Measurements from ENCODE around the gene OR8B4. TPM values are rescaled to one million over a fixed set of nuclear protein-coding genes. Genes with fewer than 3 reads are reported as not detected.

OR8B4 gene
- not detected for total RNA-seq

DNA sequence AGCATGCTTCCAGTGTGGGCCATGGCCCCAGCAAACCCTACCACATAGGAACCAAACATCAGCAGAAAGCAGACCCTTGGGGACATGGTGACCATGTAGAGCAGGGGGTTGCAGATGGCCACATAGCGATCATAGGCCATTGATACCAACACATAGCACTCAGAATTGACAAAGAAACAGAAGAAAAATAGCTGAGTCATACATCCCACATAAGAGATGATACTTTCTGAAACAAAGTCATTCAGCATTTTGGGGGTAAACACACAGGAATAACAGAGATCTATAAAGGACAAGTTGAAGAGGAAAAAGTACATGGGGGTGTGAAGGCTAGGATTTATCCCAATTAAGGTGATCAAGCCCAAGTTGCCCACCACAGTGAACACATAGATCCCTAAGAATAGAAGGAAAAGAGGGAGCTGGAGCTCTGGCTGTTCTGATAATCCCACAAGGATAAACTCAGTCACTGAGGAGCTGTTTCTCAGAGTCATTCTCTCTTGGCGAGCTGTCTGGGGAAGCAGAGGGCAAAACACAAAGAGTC lies at the start of gene OR8B4:
Gene OR8B4, minus strand, starts transcription at position 488 of the 538 bp plus-strand sequence. Its CDS starts 0 bp downstream, at position 488.
- no peaks in the 10 kb centered on the region for H3K9me3 ChIP-seq
- no peak for ATAC-seq
- 73% methylated on average over 2 of the region's 2 CpGs; no CpG with 5 or more reads in 1 of the 2 donors for WGBS, 2 donors (ENCODE audit: low coverage in 1 of 2)

DNA sequence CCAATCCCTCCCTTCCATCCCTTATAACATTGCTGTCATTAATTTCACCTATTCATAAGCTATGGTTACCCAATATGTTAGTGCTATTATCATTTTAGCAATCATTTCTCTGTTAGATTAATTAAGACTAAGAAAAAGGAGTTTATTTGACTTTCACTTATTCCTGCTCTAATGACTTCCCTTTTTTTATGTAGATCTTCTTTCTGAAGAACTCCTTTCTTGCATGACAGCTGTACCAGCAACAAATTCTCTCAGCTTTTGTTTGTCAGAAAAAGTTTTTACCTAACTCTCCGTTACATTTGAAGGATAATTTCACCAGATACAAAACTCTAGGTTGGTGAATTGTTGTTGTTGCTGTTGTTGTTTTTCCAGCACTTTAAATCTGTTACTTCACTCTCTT lies 49.4 kb upstream of the OR8B4 start:
- H3K4me3 ChIP-seq = no peak overlapping the region
- peaks cover 10% of the 10 kb centered on the region for H3K27me3 ChIP-seq
- no peaks in the 10 kb centered on the region for H3K9me3 ChIP-seq
- H3K27ac ChIP-seq = no peak overlapping the region
- 64 to 73% methylated on average over 1 of the region's 1 CpG for WGBS, 2 donors (ENCODE audit: low coverage in 1 of 2)
- ATAC-seq = no peak
- no peaks in the 10 kb centered on the region for H3K36me3 ChIP-seq
- no peaks in the 10 kb centered on the region for H3K4me1 ChIP-seq
- TF ChIP-seq POLR2AphosphoS5 (IDR thresholded peaks at IDR 0.05) (no peak), CTCF (IDR thresholded peaks at IDR 0.05) (no peak), EP300 (IDR thresholded peaks at IDR 0.05) (no peak), POLR2A (IDR thresholded peaks at IDR 0.05) (no peak)

More for the DNA sequence above, at the start of gene OR8B4:
- TF ChIP-seq EP300 (IDR thresholded peaks at IDR 0.05) (no peak), POLR2A (IDR thresholded peaks at IDR 0.05) (no peak), POLR2AphosphoS5 (IDR thresholded peaks at IDR 0.05) (no peak), CTCF (IDR thresholded peaks at IDR 0.05) (no peak)
- H3K27me3 ChIP-seq = peaks cover 7% of the 10 kb centered on the region
- H3K36me3 ChIP-seq = no peaks in the 10 kb centered on the region
- no peak within 1 kb of the TSS for H3K4me3 ChIP-seq
- no peaks in the 10 kb centered on the region for H3K4me1 ChIP-seq
- no peak within 1 kb of the TSS for H3K27ac ChIP-seq

GRCh38 chr11:124473476-124473875 lies 48.8 kb upstream of the OR8B4 start:
- H3K4me3 ChIP-seq = no peak overlapping the region
- peaks cover 7% of the 10 kb centered on the region for H3K27me3 ChIP-seq
- H3K27ac ChIP-seq = no peak overlapping the region
- TF ChIP-seq POLR2AphosphoS5 (IDR thresholded peaks at IDR 0.05) (no peak), CTCF (IDR thresholded peaks at IDR 0.05) (no peak), EP300 (IDR thresholded peaks at IDR 0.05) (no peak), POLR2A (IDR thresholded peaks at IDR 0.05) (no peak)
- no peak for ATAC-seq
- 75% methylated on average over 1 of the region's 1 CpG; no CpG with 5 or more reads in 1 of the 2 donors for WGBS, 2 donors (ENCODE audit: low coverage in 1 of 2)
- no peaks in the 10 kb centered on the region for H3K9me3 ChIP-seq
- H3K36me3 ChIP-seq = no peaks in the 10 kb centered on the region
- no peaks in the 10 kb centered on the region for H3K4me1 ChIP-seq

DNA sequence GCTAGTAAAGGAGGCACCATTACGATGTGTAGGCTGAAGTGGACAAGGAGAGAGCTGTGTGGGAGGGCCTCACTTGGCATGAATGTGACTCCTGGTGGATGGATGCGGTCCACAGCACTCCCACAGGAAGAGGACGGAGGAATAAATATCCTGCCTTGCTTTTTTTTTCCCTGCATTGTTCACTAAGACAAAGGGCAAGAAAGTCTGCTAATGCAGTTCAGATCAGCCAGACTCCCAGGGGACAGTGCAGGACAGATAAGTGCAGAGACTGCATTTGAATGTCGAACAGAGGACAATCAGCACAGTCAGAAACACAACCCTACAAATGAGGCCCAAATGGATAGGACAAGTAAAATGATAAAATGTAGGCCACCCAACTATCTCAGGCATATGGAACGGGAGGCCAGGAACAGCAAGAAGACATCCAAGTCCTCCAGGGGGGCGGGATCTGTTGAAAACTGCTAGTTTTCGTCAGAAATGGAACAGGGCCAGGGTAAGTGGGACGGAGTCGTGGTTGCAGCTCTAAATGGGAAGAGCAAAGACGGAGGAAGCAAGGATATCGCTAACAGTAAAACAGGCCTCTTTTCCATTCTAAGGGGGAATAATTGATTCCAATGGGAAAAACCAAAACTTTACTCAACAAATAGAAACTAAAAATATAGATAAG lies 46.0 kb upstream of the OR8B4 start:
- no peak for ATAC-seq

More for the DNA sequence above, 46.0 kb upstream of the OR8B4 start:
- H3K27ac ChIP-seq = no peak overlapping the region
- H3K4me1 ChIP-seq = no peaks in the 10 kb centered on the region
- no peak overlapping the region for H3K4me3 ChIP-seq
- TF ChIP-seq CTCF (IDR thresholded peaks at IDR 0.05) = no peak
- no peaks in the 10 kb centered on the region for H3K27me3 ChIP-seq
- H3K9me3 ChIP-seq = no peaks in the 10 kb centered on the region
- no peaks in the 10 kb centered on the region for H3K36me3 ChIP-seq
- WGBS, 2 donors (ENCODE audit: low coverage in 1 of 2) = 53 to 64% methylated on average over 10 to 11 of the region's 11 CpGs
